ENCODE results near the gene RIMS3. TPM values are rescaled to one million over a fixed set of nuclear protein-coding genes. Genes with fewer than 3 reads are reported as not detected.

Gene RIMS3
- total RNA-seq, 1 donor from 2014 or later = 17.2 TPM

- no peak overlapping the region for H3K4me3 Mint-ChIP-seq
- H3K4me1 Mint-ChIP-seq = peaks cover 18% of the 10 kb centered on the region
- no peaks in the 10 kb centered on the region for H3K9me3 ChIP-seq (ENCODE audit: low read depth)
- no peaks in the 10 kb centered on the region for H3K36me3 Mint-ChIP-seq
- no peaks in the 10 kb centered on the region for H3K27me3 ChIP-seq
- H3K9me3 Mint-ChIP-seq = no peaks in the 10 kb centered on the region
- H3K9ac ChIP-seq = no peak overlapping the region
- no peaks in the 10 kb centered on the region for H3K27me3 Mint-ChIP-seq (ENCODE audit: insufficient read depth, low read depth)
- H2AFZ ChIP-seq (replicated peaks) = no peak overlapping the region
- no peak overlapping the region for H3K4me2 ChIP-seq
- H3K4me1 ChIP-seq = no peaks in the 10 kb centered on the region
- peaks cover 98% of the 10 kb centered on the region for H3K79me2 ChIP-seq (ENCODE audit: low read depth)
- TF ChIP-seq CTCF (IDR thresholded peaks at IDR 0.05) (no peak), EZH2 (IDR thresholded peaks at IDR 0.05) (no peak), EZH2phosphoT487 (IDR thresholded peaks at IDR 0.05) (no peak)
- no peak overlapping the region for H3K27ac Mint-ChIP-seq
- no peaks in the 10 kb centered on the region for H3F3A ChIP-seq (ENCODE audit: low read depth)
- no peak overlapping the region for H3K27ac ChIP-seq
- H3K36me3 ChIP-seq = no peaks in the 10 kb centered on the region
- H3K4me3 ChIP-seq = no peak overlapping the region
- no peak for DNase-seq (ENCODE audit: low spot score)
- peaks cover 6% of the 10 kb centered on the region for H4K20me1 ChIP-seq (ENCODE audit: low read depth)
Measured at GRCh38 chr1:40699787-40700186, 34.3 kb upstream of the RIMS3 start.

DNA sequence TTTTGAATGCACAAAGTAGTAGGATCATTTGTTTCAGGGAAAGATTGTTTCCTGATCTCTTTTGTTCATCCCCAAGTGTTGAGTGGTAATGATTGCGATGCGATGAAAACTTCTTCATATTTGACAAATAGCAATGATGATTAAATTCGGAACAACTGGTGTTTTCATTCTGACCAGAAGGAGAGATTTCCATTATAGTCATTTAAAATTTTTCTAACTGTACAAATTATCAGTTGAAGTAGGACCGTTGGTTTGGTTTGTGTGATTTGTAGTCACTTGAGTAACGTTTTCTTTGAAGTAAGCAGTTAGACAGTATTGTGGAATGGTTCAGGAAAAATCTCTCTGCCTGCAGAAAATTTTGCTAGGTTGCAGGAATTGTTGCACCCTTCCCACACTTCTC is 32.0 kb upstream of the RIMS3 start:
- H3K4me3 Mint-ChIP-seq = no peak overlapping the region
- no peak for TF ChIP-seq EZH2phosphoT487 (IDR thresholded peaks at IDR 0.05)
- TF ChIP-seq CTCF (IDR thresholded peaks at IDR 0.05) = no peak
- TF ChIP-seq EZH2 (IDR thresholded peaks at IDR 0.05) = no peak
- no peak overlapping the region for H3K27ac Mint-ChIP-seq
- peaks cover 3% of the 10 kb centered on the region for H3K36me3 Mint-ChIP-seq
- no peaks in the 10 kb centered on the region for H3K9me3 Mint-ChIP-seq
- H3K4me1 Mint-ChIP-seq = peaks cover 27% of the 10 kb centered on the region
- no peak overlapping the region for H3K4me3 ChIP-seq
- no peak for DNase-seq (ENCODE audit: low spot score)
- peaks cover 5% of the 10 kb centered on the region for H3F3A ChIP-seq (ENCODE audit: low read depth)
- H3K36me3 ChIP-seq = no peaks in the 10 kb centered on the region
- H3K4me1 ChIP-seq = peaks cover 10% of the 10 kb centered on the region
- H3K9me3 ChIP-seq (ENCODE audit: low read depth) = no peaks in the 10 kb centered on the region
- no peak overlapping the region for H3K9ac ChIP-seq
- no peaks in the 10 kb centered on the region for H3K27me3 Mint-ChIP-seq (ENCODE audit: insufficient read depth, low read depth)
- H2AFZ ChIP-seq (replicated peaks) = no peak overlapping the region
- no peaks in the 10 kb centered on the region for H3K27me3 ChIP-seq
- peaks cover 6% of the 10 kb centered on the region for H4K20me1 ChIP-seq (ENCODE audit: low read depth)
- no peak overlapping the region for H3K4me2 ChIP-seq
- H3K27ac ChIP-seq = no peak overlapping the region
- H3K79me2 ChIP-seq (ENCODE audit: low read depth) = peaks cover 100% of the 10 kb centered on the region

GRCh38 chr1:40696294-40696693 is 30.8 kb upstream of the RIMS3 start:
- H3K27ac Mint-ChIP-seq = no peak overlapping the region

More at GRCh38 chr1:40696294-40696693, 30.8 kb upstream of the RIMS3 start:
- Histone ChIP-seq H4K20me1 (ENCODE audit: low read depth) (peaks cover 6% of the 10 kb centered on the region), H2AFZ (replicated peaks) (no peak overlapping the region), H3K9me3 (ENCODE audit: low read depth) (no peaks in the 10 kb centered on the region), H3K79me2 (ENCODE audit: low read depth) (peaks cover 95% of the 10 kb centered on the region), H3F3A (ENCODE audit: low read depth) (peaks cover 13% of the 10 kb centered on the region), H3K4me1 (peaks cover 10% of the 10 kb centered on the region), H3K9ac (no peak overlapping the region), H3K27ac (no peak overlapping the region), H3K4me3 (no peak overlapping the region), H3K4me2 (no peak overlapping the region), H3K27me3 (no peaks in the 10 kb centered on the region), H3K36me3 (no peaks in the 10 kb centered on the region)
- H3K36me3 Mint-ChIP-seq = peaks cover 3% of the 10 kb centered on the region
- H3K4me1 Mint-ChIP-seq = peaks cover 23% of the 10 kb centered on the region
- no peak for DNase-seq (ENCODE audit: low spot score)
- TF ChIP-seq CTCF (IDR thresholded peaks at IDR 0.05) (no peak), EZH2phosphoT487 (IDR thresholded peaks at IDR 0.05) (no peak), EZH2 (IDR thresholded peaks at IDR 0.05) (no peak)
- no peaks in the 10 kb centered on the region for H3K27me3 Mint-ChIP-seq (ENCODE audit: insufficient read depth, low read depth)
- H3K4me3 Mint-ChIP-seq = no peak overlapping the region
- no peaks in the 10 kb centered on the region for H3K9me3 Mint-ChIP-seq
